ENCODE data around the gene OXLD1. TPM values are rescaled to one million over a fixed set of nuclear protein-coding genes. Genes with fewer than 3 reads are reported as not detected.

OXLD1 gene
- polyA plus RNA-seq, 1 of the 3 experiments (the other 2 are of a cell fraction) = 103 TPM

GRCh38 chr17:81688616-81689015, 22.2 kb upstream of the OXLD1 start:
- Histone ChIP-seq H3K4me2 (no peak overlapping the region), H3K4me3 (ENCODE audit: low read depth in 2 of 2, low read length in 1 of 2) (no peak overlapping the region), H4K20me1 (ENCODE audit: insufficient read depth) (peaks cover 82% of the 10 kb centered on the region), H3K9me2 (no peaks in the 10 kb centered on the region), H3K27ac (ENCODE audit: low read depth in 2 of 2, low read length in 1 of 2) (no peak overlapping the region), H3K27me3 (ENCODE audit: insufficient read depth) (no peaks in the 10 kb centered on the region), H3K79me2 (ENCODE audit: insufficient read depth) (peaks cover 96% of the 10 kb centered on the region), H3K36me3 (replicated peaks in 1 of 2; ENCODE audit: control insufficient read depth in 1 of 2, insufficient read depth in 2 of 2, low read length in 1 of 2) (peaks cover 56 to 82% of the 10 kb centered on the region in 2 experiments), H3K9ac (no peak overlapping the region), H2AFZ (ENCODE audit: low read depth) (no peak overlapping the region), H3F3A (replicated peaks; ENCODE audit: insufficient read depth) (peaks cover 18% of the 10 kb centered on the region), H3K9me3 (no peaks in the 10 kb centered on the region), H3K4me1 (ENCODE audit: control insufficient read depth in 1 of 2, insufficient read depth in 2 of 2, low read depth in 1 of 2, low read length in 1 of 2) (peaks cover 9 to 14% of the 10 kb centered on the region in 2 experiments; a peak in 2 of 4 replicates)
- TF ChIP-seq MXI1 (IDR thresholded peaks at IDR 0.05; ENCODE audit: low read depth, low read length) = no peak
- TF ChIP-seq ZBTB33 (IDR thresholded peaks at IDR 0.05; ENCODE audit: borderline replicate concordance, low read depth) = no peak
- TF ChIP-seq MAX (IDR thresholded peaks at IDR 0.05; ENCODE audit: low read depth) = no peak
- TF ChIP-seq FOXJ3 (CRISPR knock-in tag; IDR thresholded peaks at IDR 0.05) = no peak
- TF ChIP-seq FOSL2 (IDR thresholded peaks at IDR 0.05; ENCODE audit: borderline replicate concordance, low read depth) = no peak
- no peak for TF ChIP-seq CTCF (IDR thresholded peaks at IDR 0.05)
- no peak for TF ChIP-seq NRF1 (IDR thresholded peaks at IDR 0.05; ENCODE audit: low read depth, low read length)
- no peak for TF ChIP-seq USF2 (IDR thresholded peaks at IDR 0.05; ENCODE audit: borderline replicate concordance, low read depth, low read length)
- no peak for TF ChIP-seq SMC3 (IDR thresholded peaks at IDR 0.05; ENCODE audit: low read depth, low read length)
- no peak for TF ChIP-seq YY1 (IDR thresholded peaks at IDR 0.05; ENCODE audit: low read depth)
- no peak for TF ChIP-seq RAD21 (IDR thresholded peaks at IDR 0.05; ENCODE audit: low read length)
- no peak for TF ChIP-seq JUND (IDR thresholded peaks at IDR 0.05)
- CTCF ChIA-PET = no interaction called here
- POLR2A ChIA-PET = no interaction called here
- WGBS (ENCODE audit: low lambda C conversion rate) = 94% methylated on average over 11 of the region's 14 CpGs
- no peak for DNase-seq
